ENCODE measurements around the gene NADSYN1.

Gene NADSYN1

GRCh38 chr11:71504531-71504930, 51.5 kb downstream of the NADSYN1 start:
- no peak overlapping the region for H3K4me3 ChIP-seq (ENCODE audit: low read length)
- no peak for DNase-seq (ENCODE audit: low read depth)
- TF ChIP-seq, protein P1, sequence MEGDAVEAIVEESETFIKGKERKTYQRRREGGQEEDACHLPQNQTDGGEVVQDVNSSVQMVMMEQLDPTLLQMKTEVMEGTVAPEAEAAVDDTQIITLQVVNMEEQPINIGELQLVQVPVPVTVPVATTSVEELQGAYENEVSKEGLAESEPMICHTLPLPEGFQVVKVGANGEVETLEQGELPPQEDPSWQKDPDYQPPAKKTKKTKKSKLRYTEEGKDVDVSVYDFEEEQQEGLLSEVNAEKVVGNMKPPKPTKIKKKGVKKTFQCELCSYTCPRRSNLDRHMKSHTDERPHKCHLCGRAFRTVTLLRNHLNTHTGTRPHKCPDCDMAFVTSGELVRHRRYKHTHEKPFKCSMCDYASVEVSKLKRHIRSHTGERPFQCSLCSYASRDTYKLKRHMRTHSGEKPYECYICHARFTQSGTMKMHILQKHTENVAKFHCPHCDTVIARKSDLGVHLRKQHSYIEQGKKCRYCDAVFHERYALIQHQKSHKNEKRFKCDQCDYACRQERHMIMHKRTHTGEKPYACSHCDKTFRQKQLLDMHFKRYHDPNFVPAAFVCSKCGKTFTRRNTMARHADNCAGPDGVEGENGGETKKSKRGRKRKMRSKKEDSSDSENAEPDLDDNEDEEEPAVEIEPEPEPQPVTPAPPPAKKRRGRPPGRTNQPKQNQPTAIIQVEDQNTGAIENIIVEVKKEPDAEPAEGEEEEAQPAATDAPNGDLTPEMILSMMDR (conservative IDR thresholded peaks at IDR 0.05; ENCODE audit: low read length) = no peak

DNA sequence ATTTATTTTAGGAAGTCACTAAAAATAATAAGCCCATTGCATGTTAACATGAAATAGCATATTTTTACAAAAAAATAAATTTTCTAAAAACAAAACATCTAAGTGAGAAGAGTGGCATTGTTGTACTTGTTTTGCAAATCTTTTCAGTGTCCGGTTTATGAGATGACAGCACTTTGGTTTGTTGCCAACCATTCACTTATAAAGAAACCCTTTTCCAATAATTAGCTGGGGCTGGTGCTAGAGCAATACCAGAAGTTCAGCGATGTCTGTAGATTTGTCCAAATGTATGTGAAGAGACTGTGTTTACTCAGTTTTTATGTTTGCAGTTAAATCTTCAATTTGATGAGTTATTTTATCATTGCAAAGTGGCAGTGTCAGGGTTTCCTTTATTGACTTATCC, 52.0 kb downstream of the NADSYN1 start:
- TF ChIP-seq, protein P1 (conservative IDR thresholded peaks at IDR 0.05; ENCODE audit: low read length) = no peak
- no peak for DNase-seq (ENCODE audit: low read depth)
- H3K4me3 ChIP-seq (ENCODE audit: low read length) = no peak overlapping the region

GRCh38 chr11:71505781-71506180, 52.8 kb downstream of the NADSYN1 start:
- TF ChIP-seq, protein P1 (conservative IDR thresholded peaks at IDR 0.05; ENCODE audit: low read length) = no peak
- no peak overlapping the region for H3K4me3 ChIP-seq (ENCODE audit: low read length)
- DNase-seq (ENCODE audit: low read depth) = no peak

GRCh38 chr11:71507102-71507501, 54.1 kb downstream of the NADSYN1 start:
- DNase-seq (ENCODE audit: low read depth) = no peak
- H3K4me3 ChIP-seq (ENCODE audit: low read length) = no peak overlapping the region
- TF ChIP-seq, protein P1 (conservative IDR thresholded peaks at IDR 0.05; ENCODE audit: low read length) = no peak

DNA sequence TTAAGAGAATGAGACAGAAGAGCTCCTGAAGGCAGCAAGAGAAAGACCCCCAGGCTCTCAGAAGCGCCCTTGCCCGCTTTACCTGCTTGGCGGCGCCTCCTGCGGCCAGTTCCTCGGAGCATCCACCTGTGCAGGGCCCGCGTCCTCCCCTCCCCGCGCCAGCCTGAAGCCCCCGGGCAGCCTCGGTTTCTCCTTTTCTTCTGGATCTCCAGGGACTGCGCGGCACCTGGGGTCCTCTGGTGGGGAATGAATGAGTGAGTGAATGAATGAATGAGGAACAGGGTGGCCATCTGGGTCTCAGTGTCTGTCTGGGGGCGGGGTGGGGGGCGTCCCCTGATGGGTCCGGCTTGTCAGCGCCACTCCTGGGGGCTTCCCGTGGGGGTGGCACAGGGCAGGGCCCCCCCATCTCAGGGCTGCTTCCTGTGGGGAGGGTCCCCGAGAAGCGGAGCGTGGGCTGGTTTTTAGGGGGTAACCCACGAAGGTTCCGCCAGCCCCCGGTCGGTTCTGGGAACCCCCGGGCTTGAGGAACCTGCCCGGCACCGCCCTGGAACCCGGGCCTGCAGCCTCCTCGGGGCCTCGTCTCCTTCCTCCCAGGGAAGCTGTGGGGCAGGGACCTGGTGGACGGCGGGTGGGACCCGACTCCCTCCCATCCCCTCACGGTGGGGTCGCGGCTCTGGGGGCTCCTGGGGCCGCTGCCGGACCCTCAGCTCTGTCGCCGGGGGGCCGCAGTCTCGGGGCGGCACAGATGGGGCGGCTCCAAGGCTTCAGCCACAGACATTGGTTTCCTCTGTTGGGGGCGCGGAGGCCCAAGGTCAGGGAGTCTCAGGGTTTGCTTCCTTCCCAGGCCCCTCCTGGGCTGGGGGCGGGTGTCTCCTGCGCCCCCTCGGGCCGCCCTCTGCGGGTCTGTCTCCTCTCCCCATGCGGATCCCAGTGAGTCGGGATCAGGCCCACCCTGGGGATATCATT, 65.8 kb downstream of the NADSYN1 start:
- TF ChIP-seq, protein P1 (conservative IDR thresholded peaks at IDR 0.05; ENCODE audit: low read length) = no peak
- DNase-seq (ENCODE audit: low read depth) = no peak
- H3K4me3 ChIP-seq (ENCODE audit: low read length) = no peak overlapping the region

GRCh38 chr11:71519546-71519945, 66.5 kb downstream of the NADSYN1 start:
- H3K4me3 ChIP-seq (ENCODE audit: low read length) = no peak overlapping the region
- DNase-seq (ENCODE audit: low read depth) = no peak
- TF ChIP-seq, protein P1 (conservative IDR thresholded peaks at IDR 0.05; ENCODE audit: low read length) = no peak
